Hepatocyte (in vitro differentiated cells): Measurements from ENCODE around the gene MSI2. TPM values are rescaled to one million over a fixed set of nuclear protein-coding genes. Genes with fewer than 3 reads are reported as not detected.

Experiments
- DNase-seq: peaks from one replicate; pipeline ENCODE4 v3.0.0-alpha.2; 2016; ENCODE audit warnings: low spot score
- H2AFZ ChIP-seq: fragments of 200-600 bp; sonication (generic); 2 replicates; pipeline ENCODE4 v1.6.0; 2016; ENCODE audit warnings: antibody characterized with exemption, mild to moderate bottlenecking
- H3K27ac ChIP-seq: fragments of 200-600 bp; sonication (generic); 2 replicates; pipeline ENCODE4 v1.5.1; 2016; ENCODE audit warnings: mild to moderate bottlenecking
- H3K27me3 ChIP-seq: fragments of 200-600 bp; sonication (generic); 2 replicates; pipeline ENCODE4 v1.6.1; 2016
- H3K36me3 ChIP-seq: fragments of 200-600 bp; sonication (generic); replicated peaks from 2 replicates; pipeline ENCODE4 v1.5.1; 2016; ENCODE audit warnings: low read depth; ENCODE audit not compliant: insufficient read depth
- H3K4me1 ChIP-seq: fragments of 200-600 bp; sonication (generic); 2 replicates; pipeline ENCODE4 v1.5.1; 2016; ENCODE audit warnings: mild to moderate bottlenecking, moderate library complexity; ENCODE audit not compliant: insufficient read depth
- H3K4me2 ChIP-seq: fragments of 200-600 bp; sonication (generic); 2 replicates; pipeline ENCODE4 v1.6.0; 2016
- H3K4me3 ChIP-seq: fragments of 200-600 bp; sonication (generic); 2 replicates; pipeline ENCODE4 v1.5.1; 2016; ENCODE audit warnings: mild to moderate bottlenecking
- H3K79me2 ChIP-seq: fragments of 200-600 bp; sonication (generic); 2 replicates; pipeline ENCODE4 v1.6.0; 2017; ENCODE audit warnings: mild to moderate bottlenecking
- H3K9me2 ChIP-seq: fragments of 200-600 bp; sonication (generic); replicated peaks from 2 replicates; pipeline ENCODE4 v1.6.0; 2017; ENCODE audit warnings: mild to moderate bottlenecking; ENCODE audit not compliant: insufficient read depth
- H3K9me3 ChIP-seq: fragments of 200-600 bp; sonication (generic); 2 replicates; pipeline ENCODE4 v1.5.1; 2016; ENCODE audit warnings: low read depth, mild to moderate bottlenecking
- H4K20me1 ChIP-seq: fragments of 200-600 bp; sonication (generic); 2 replicates; pipeline ENCODE4 v1.6.0; 2016; ENCODE audit warnings: mild to moderate bottlenecking; ENCODE audit not compliant: insufficient read depth, poor library complexity, severe bottlenecking
- EZH2 ChIP-seq: fragments of 200-600 bp; sonication (generic); IDR thresholded peaks from 2 replicates; pipeline ENCODE4 v1.6.1; 2016; ENCODE audit warnings: antibody characterized with exemption, mild to moderate bottlenecking, borderline replicate concordance
- EZH2phosphoT487 ChIP-seq: fragments of 200-600 bp; sonication (generic); IDR thresholded peaks from one replicate; pipeline ENCODE4 v1.6.1; 2018; ENCODE audit warnings: antibody characterized with exemption, mild to moderate bottlenecking, low read depth, moderate library complexity; ENCODE audit not compliant: unreplicated experiment, severe bottlenecking
- WGBS: methylation state at CpG from one replicate; pipeline ENCODE4 v1.1.6; 2016; ENCODE audit warnings: low lambda C conversion rate; ENCODE audit errors: missing lambda C conversion rate; 5-methylcytosine and 5-hydroxymethylcytosine counted together
- polyA plus RNA-seq: library from polyadenylated mRNA; unstranded; fragments of >200 nt; fragmentation: Nextera tagmentation; extraction: Ambion mirVana; gene quantifications from 2 replicates; pipeline ENCODE4 v1.2.1, GENCODE V29; 2016
- total RNA-seq: library from RNA; depleted of rRNA; stranded (reverse); fragments of >200 nt; gene quantifications from 2 replicates; pipeline ENCODE4 v1.2.3, GENCODE V29; 2014
- TF ChIP-seq, protein P1 (sequence below): fragments of 200-600 bp; sonication (generic); IDR thresholded peaks from 2 replicates; pipeline ENCODE4 v1.5.1; 2016; ENCODE audit warnings: antibody characterized with exemption, mild to moderate bottlenecking; ENCODE audit not compliant: poor library complexity

Gene MSI2
- total and polyA plus RNA-seq, 2 experiments from 2014 or later, result 16.1 to 60.6 TPM

DNA sequence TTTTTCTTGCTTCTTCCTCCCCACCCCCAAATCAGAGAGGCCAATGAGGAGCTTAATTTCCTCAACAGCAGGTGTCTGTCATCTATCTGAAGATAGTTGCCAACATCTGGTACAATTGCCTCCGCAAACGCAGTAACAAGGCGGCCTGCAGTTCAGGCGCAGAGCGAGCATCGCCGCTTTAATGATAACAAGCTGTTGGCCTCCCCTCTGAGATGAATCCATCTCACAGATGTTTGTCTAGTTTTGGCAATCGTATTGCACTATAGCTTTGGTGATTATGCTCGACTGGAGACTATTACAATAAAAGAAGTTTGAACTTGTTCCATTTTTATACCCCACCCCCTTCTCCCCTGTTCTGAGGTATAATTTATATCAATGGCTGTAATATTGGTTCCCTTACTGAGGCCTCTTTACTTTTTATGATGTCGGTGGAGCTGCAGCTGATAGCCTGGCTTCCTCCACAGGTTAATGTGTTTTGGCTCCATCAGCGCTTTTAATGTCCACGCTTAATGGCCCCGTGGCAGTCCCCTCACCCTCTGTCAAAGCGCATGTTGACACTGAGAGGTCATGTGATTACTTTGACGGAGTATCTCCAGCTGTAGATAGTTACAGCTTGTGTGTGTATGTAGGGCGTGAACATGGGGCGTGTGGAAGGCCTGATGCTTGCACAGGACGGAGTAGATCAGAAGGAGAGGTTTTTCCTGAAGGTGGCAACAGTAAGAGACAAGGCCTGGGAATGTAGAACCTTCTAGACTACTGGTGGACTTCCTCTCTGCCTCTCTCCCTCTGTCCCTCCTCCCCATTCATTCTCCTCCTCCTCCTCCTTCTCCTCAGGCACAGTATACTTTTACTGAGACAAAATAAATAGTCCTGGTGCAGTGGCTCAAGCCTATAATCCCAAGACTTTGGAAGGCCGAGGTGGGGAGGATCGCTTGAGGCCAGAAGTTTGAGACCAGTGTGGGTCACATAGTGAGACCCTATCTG lies 164.7 kb downstream of the MSI2 start:
- TF ChIP-seq, protein P1, sequence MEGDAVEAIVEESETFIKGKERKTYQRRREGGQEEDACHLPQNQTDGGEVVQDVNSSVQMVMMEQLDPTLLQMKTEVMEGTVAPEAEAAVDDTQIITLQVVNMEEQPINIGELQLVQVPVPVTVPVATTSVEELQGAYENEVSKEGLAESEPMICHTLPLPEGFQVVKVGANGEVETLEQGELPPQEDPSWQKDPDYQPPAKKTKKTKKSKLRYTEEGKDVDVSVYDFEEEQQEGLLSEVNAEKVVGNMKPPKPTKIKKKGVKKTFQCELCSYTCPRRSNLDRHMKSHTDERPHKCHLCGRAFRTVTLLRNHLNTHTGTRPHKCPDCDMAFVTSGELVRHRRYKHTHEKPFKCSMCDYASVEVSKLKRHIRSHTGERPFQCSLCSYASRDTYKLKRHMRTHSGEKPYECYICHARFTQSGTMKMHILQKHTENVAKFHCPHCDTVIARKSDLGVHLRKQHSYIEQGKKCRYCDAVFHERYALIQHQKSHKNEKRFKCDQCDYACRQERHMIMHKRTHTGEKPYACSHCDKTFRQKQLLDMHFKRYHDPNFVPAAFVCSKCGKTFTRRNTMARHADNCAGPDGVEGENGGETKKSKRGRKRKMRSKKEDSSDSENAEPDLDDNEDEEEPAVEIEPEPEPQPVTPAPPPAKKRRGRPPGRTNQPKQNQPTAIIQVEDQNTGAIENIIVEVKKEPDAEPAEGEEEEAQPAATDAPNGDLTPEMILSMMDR, result no peak
- no peak for TF ChIP-seq EZH2
- TF ChIP-seq EZH2phosphoT487, result no peak
- H3K9me2 ChIP-seq, result no peaks in the 10 kb centered on the region
- H3K36me3 ChIP-seq, result no peaks in the 10 kb centered on the region
- WGBS, result 56% methylated on average over 20 of the region's 20 CpGs
- no peaks in the 10 kb centered on the region for H3K9me3 ChIP-seq
- peak overlapping the region; percentile 87 for H3K27ac ChIP-seq
- H3K27me3 ChIP-seq, result no peaks in the 10 kb centered on the region
- peaks cover 64% of the 10 kb centered on the region for H3K79me2 ChIP-seq
- H4K20me1 ChIP-seq, result peaks cover under 1% of the 10 kb centered on the region
- H3K4me2 ChIP-seq, result peak overlapping the region; percentile 18
- DNase-seq, result peak; percentile 75
- no peak overlapping the region for H3K4me3 ChIP-seq
- H2AFZ ChIP-seq, result no peak overlapping the region
- peaks cover 19% of the 10 kb centered on the region for H3K4me1 ChIP-seq

DNA sequence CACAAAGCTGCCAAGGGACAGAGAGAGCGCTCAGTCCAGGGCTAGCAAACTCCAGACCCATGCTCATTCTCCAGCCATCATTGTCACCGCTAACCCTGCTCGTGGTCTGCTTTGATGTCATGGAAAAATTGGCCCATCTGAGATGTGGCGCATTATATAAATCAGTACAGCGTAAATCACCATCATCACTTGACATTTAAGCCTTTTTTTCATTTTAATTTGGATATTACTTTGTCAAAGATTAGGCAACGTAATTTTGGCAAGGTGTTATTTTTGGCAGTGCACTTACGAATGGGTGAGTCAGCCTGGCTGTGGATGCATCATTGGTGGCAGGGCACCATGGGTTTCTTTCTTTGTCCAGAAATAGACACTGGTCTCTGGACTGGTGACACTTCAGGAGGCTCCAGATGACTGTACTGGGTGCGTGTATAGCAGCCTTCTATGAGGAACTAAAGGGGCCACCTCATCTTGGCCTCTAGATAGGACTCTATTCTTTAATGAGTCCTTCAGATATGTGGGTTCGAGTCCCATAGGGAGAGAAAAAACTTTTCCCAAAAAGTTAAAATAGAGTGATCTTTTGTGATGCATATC lies 166.3 kb downstream of the MSI2 start:
- Histone ChIP-seq H3K4me3 (no peak overlapping the region), H3K4me1 (peaks cover 26% of the 10 kb centered on the region), H3K36me3 (no peaks in the 10 kb centered on the region), H3K9me3 (no peaks in the 10 kb centered on the region), H3K79me2 (peaks cover 64% of the 10 kb centered on the region), H3K9me2 (no peaks in the 10 kb centered on the region), H4K20me1 (peaks cover 8% of the 10 kb centered on the region), H3K27ac (no peak overlapping the region), H3K27me3 (no peaks in the 10 kb centered on the region), H3K4me2 (no peak overlapping the region), H2AFZ (no peak overlapping the region)
- no peak for DNase-seq
- TF ChIP-seq EZH2phosphoT487 (no peak), EZH2 (no peak)
- TF ChIP-seq, protein P1, result no peak
- 95% methylated on average over 9 of the region's 9 CpGs for WGBS

DNA sequence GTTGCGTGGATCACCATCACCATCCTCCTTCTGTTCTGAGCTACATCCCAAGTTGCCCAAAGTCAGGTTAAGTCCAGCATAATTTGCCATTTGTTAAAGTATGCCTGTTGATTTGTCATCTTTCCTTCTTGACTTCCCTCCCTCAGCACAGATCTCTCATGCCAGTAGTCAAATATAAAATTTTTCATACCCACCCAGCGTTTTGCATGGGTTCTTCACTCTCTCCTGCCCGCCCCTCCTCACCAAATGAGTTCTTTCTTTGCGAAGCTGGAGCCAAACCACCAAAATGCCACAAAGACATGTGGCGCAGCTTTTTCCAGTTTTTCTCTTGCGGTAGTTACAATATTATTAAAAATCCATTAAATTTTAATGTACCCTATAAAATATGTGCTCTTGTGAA lies 167.2 kb downstream of the MSI2 start:
- no peaks in the 10 kb centered on the region for H3K36me3 ChIP-seq
- 88% methylated on average over 6 of the region's 6 CpGs for WGBS
- no peak overlapping the region for H2AFZ ChIP-seq
- H3K4me1 ChIP-seq, result peaks cover 26% of the 10 kb centered on the region
- H3K27ac ChIP-seq, result peak overlapping the region; percentile 87
- TF ChIP-seq EZH2 (no peak), EZH2phosphoT487 (no peak)
- TF ChIP-seq, protein P1, result no peak
- no peak overlapping the region for H3K4me3 ChIP-seq
- H3K9me2 ChIP-seq, result no peaks in the 10 kb centered on the region
- DNase-seq, result no peak
- peaks cover 64% of the 10 kb centered on the region for H3K79me2 ChIP-seq
- H3K9me3 ChIP-seq, result no peaks in the 10 kb centered on the region
- no peaks in the 10 kb centered on the region for H3K27me3 ChIP-seq
- H3K4me2 ChIP-seq, result no peak overlapping the region
- H4K20me1 ChIP-seq, result peaks cover 10% of the 10 kb centered on the region
